ENCODE results near the gene MARCKSL1.

DNA sequence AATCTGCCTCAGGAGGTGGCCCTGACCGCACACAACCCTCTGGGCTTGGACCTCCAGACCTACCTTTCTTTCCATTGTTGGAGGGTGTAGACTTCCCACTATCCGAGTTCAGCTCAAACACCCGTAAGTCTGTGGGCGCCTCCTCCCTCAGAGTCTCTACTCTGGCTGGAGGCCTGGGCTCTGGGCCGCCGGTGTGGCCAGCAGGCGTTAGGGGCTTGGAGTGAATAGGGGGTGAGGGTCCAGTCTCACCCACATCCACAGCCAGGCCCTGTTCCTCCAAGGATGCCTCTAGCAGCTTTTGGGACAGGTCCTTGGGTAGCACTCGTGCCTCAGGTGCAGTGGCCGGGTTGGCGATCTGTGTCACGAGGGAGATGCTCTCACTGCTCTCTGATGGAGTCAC, 40.2 kb upstream of the MARCKSL1 start:
- TF ChIP-seq, protein P1, sequence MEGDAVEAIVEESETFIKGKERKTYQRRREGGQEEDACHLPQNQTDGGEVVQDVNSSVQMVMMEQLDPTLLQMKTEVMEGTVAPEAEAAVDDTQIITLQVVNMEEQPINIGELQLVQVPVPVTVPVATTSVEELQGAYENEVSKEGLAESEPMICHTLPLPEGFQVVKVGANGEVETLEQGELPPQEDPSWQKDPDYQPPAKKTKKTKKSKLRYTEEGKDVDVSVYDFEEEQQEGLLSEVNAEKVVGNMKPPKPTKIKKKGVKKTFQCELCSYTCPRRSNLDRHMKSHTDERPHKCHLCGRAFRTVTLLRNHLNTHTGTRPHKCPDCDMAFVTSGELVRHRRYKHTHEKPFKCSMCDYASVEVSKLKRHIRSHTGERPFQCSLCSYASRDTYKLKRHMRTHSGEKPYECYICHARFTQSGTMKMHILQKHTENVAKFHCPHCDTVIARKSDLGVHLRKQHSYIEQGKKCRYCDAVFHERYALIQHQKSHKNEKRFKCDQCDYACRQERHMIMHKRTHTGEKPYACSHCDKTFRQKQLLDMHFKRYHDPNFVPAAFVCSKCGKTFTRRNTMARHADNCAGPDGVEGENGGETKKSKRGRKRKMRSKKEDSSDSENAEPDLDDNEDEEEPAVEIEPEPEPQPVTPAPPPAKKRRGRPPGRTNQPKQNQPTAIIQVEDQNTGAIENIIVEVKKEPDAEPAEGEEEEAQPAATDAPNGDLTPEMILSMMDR (IDR thresholded peaks at IDR 0.05; ENCODE audit: low read depth, low read length): no peak
- no peak for TF ChIP-seq POLR2A (IDR thresholded peaks at IDR 0.05; ENCODE audit: extremely low read depth, insufficient read length)
